RPMI8226 (cell line): ENCODE data around the gene HDDC3.

Experiments used
- DNase-seq: peaks from one replicate; pipeline ENCODE4 v3.0.0-alpha.2; 2015

HDDC3 gene

DNA sequence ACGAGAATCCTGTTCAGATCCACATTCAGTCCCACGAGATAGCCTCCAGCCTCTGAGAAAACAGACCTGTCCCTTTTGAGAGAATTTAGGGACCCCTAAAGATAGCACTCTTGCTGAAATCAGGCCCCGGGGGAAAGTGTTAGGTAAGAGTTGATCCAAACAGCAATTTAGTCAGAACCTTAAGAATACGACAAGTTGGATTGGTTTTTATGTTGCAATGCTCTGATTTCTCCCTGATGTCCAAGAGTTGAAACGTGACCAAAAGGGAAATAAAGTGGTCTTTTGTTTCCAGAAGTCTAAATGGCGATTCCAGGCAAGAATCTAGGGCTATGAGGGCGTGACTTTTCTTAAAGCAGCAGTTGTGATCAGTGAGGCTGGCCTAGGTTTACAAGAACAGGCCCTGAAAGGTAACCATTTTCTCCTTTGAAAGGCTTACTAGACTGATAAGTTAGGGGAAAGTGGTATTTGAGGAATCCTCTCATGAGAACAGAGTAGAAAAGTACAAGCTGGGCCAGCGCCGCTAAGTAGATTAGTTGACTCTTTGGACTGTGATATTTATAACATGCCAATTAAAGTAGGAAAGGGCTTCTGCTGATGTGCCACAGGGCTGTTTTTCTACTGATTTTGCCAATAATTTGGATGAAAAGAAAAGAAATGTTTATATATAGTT is 24.4 kb downstream of the HDDC3 start:
- DNase-seq = no peak

DNA sequence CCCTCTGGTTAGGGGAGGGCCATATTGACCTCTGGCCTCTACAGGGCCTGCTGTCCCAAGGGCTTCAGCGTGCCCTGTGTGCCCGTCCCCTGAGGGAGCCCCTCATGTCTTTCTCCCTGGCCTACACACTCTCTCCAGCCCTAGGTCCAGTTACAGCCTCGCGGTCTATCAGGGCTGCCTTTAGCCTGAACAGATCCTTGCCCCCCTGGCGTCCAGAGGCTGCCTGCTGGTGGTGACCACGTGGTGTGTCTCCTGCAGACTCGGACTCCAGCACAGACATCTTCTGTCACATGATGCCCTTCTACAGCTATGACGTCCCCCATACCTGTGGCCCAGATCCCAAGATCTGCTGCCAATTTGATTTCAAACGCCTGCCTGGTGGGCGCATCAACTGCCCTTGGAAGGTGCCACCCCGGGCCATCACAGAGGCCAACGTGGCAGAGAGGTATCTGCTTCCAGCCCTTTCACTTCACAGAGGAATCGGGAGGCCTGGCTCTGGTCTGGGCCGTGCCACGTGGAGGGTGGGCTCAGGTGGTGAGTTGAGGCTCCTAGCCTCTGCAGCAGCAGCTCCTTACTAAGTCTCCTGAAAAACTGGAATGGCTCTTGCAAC is 25.2 kb downstream of the HDDC3 start:
- no peak for DNase-seq

DNA sequence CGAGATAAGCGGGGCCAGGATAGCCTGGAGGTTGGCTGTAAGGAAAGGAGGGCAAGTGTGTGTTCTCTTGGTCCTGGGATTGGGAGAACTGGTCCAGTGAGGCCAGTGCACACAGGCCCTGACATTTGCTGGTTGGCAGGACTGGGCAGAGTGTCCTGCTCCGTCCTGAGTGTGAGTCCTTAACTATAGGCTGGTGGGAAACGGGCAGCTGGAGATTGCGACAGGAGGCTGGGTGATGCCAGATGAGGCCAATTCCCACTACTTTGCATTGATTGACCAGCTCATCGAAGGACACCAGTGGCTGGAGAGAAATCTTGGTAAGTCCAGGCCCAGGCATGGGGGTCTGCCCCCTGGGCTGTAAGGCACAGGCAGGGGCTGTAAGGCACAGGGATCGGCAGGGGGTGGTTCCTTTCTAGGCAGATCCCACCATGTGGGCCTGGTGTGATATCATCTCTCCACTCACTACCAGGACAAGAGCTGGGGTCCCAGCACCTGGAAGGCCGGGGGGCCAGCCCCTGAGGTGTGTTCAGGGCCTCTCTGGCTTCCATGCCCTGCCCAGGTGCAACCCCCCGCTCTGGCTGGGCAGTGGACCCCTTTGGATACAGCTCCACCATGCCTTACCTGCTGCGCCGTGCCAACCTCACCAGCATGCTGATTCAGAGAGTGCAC is 26.0 kb downstream of the HDDC3 start:
- no peak for DNase-seq

DNA sequence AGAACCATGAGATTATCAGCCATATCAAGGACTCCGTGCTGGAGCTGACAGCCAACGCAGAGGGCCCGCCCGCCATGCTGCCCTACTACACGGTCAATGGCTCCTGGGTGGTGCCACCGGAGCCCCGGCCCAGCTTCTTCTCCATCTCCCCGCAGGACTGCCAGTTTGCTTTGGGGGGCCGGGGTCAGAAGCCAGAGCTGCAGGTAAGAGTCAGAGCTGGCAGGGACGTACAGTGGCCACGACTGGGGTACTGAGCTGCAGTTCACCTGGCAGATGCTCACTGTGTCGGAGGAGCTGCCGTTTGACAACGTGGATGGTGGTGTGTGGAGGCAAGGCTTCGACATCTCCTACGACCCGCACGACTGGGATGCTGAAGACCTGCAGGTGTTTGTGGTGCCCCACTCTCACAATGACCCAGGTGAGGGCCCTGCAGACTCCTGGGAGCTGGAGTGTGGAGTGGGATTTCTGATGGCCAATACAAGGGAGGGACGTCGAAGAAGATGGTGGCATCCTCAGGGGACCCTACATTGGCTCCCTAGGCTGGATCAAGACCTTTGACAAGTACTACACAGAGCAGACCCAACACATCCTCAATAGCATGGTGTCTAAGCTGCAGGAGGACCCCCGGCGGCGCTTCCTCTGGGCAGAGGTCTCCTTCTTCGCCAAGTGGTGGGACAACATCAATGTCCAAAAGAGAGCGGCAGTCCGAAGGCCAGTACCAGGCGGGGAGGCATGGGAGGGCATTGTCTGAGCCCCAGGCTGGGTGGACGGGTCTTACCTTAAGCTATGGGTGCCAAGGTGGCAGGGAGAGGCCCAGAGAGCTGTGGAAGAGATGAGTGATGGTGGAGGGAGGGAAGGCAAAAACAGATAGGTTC is 26.8 kb downstream of the HDDC3 start:
- DNase-seq = no peak

DNA sequence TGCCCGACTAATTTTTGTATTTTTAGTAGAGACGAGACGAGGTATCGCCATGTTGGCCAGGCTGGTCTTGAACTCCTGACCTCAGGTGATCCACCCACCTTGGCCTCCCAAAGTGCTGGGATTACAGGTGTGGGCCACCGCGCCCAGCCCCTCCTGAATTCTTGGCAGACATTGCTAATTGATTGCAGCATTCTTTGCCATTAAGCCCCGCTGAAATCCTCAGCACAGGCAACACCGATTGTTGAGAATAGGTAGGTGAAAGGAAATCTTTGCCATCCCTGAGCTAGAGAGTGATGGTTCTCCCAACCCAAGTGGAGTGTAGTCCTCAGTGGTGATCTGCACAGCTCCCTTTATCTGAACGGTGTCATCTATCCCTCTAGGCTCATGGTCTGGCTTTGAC is 27.6 kb downstream of the HDDC3 start:
- no peak for DNase-seq

DNA sequence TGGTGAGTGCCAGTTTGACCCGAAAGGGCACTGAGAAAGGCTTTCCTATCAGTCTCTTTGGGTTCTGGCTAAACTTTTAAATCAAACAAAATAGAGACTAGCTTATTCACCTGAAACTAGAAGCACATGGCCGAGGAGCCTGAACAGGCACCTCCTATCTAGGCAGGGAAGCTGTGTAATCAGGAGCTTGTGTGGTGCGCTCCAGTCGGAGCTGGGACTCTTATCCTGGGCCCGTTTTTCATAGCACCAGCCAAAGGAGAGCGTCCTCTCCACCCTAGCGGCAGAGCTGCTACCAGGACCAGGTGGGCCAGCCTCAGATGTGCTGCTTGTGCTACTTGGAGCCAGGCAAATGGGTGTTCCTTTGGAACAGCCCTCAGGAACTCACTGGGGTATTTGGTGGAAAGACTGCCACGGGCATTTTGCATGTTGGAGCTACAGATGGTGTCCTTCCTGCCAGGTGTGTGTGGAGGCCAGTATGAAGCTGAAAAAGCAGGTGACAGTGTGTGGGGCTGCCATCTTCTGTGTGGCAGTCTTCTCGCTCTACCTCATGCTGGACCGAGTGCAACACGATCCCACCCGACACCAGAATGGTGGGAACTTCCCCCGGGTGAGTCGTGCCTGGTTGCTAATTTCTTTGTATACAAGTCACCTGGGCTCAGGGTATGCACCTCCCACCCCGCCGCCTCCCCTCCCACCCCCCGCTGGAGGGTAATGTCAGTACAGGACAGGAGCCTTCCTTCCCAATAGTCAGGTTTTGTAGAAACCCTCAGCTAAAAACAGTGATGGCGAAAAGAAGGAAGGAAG is 28.4 kb downstream of the HDDC3 start:
- DNase-seq = peak; percentile 75

DNA sequence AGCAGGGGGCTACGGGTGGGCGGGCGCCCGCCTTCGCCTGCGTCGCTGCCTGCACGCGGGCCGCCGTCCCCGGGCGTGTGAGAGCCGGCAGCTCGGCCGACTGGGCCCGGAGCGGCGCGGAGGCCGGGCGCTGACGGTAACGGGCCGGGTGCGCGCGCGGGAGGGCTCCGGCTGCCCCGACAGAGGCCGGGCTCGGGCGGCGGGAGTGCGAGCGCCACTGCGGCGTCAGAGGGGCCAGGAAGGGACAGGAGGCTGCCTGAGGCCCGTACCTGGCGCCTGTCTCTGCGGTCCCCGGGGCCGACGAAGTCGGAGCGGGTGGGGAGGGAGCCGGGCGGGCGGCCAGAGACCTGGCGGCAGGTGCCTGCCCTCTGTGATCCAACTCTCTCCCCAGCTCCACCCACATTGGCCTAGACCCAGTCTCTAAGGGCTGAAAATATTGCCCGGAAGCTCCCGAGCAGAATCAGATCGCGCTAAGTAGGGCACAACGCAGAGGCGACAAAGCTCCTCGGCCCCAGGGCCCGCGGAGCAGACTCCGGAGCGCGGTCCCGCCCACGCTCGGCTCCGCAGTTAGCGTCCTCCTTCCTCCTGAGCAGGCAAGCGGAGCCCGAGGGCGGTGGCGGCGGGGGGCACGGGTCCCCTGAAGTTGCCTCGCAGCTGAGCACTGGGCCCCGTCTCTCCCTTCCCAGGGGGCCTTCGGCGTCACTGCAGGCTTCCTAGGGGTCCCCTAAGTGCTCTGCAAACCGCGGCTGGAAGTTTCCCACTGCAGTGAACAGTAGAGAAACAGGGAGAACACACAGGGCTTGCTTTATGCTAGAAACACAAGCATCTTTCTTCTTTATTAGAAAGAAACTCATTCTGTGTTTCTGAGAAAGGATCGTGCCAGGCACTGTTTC is 29.3 kb downstream of the HDDC3 start, which contains the start of gene MAN2A2:
Gene MAN2A2, plus strand, starts transcription at position 463 of the 893 bp plus-strand sequence. CDS start 906 bp downstream, outside the sequence.
- peak; percentile 96 for DNase-seq

DNA sequence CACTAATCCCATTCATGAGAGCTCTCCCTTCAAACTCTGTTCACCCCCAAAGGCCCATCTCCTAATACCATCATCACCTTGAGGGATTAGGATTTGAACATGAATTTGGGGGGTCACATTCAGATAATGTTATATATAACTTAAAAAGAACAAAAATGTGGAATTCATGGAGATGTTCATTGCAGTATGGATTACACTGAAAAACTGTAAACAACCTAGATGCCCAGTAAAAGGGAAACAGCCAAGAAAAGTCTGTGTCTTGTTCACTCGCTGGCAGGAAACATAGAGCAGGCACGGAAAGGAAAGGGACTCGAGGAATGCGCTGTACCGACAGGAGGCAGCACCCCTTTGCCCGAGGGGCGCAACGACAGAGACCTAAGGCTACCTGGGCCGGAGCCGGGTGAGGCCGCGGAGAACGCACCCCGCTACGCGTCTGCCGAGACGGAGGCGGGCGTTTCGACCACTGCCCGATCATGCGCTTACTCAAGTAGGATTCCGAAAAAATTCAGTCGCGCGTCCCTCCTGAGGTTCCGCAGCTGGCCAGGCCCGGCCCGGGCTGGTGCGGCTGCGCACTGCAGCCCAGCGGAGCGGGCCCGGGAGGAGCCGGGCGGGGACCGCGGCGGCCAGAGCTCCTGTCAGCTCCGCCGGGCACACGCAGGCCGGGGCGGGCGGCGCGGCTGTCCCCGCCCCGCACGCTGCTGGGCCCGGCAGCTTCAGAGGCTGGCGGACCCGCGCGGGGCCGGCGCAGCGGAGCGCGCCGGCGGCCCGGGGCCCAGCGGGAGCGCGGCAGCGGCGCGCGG is 30.1 kb downstream of the HDDC3 start:
- DNase-seq = peak; percentile 90

DNA sequence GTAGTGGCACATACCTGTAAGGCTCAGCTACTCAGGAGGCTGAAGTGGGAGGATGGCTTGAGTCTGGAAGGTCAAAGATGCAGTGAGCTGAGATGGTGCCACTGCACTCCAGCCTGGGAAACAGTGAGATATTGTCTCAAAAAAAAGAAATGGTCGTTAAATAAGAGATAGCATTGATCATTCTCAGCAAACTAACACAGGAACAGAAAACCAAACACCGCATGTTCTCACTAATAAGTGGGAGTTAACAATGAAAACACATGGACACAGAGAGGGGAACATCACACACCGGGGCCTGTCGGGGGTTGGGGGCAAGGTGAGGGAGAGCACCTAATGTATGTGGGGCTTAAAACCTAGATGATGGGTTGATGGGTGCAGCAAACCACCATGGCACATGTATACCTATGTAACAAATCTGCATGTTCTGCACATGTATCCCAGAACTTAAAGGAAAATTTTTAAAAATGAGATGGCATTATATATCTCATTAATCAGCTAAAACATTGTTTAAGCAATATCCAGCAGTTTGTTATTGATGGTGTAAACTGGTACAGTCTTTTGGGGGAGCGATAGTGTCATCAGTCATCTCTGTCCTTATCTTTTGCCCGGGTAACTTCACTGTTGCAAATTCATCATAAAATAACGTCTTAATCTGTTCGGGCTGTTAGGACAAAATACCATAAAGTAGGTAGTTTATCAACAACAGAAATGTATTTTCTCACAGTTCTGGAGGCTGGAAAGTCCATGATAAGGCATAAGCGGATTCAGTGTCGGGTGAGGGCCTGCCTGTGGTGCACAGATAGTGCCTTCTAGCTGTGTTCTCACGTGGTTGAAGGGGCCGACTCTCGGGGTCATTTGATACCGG is 30.9 kb downstream of the HDDC3 start:
- no peak for DNase-seq

DNA sequence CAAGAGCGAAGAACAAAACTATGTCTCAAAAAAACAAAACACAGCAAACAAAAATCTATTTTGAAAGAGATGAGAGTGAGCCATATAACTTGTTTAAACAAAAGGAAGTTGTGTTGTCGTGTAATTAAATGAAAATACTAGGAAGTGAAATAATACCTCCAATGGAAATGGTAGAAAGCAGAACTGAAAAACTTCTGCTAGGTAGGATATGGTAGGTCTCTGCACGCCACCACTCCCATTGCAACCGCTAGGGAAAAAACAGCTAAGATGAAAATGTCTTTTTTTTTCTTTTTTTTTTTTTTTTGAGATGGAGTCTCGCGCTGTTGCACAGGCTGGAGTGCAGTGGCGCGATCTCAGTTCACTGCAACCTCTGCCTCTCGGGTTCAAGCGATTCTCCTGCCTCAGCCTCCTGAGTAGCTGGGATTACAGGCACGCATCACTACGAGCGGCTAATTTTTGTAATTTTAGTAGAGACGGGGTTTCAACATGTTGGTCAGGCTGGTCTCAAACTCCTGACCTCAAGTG is 35.2 kb downstream of the HDDC3 start:
- DNase-seq = peak; percentile 86

DNA sequence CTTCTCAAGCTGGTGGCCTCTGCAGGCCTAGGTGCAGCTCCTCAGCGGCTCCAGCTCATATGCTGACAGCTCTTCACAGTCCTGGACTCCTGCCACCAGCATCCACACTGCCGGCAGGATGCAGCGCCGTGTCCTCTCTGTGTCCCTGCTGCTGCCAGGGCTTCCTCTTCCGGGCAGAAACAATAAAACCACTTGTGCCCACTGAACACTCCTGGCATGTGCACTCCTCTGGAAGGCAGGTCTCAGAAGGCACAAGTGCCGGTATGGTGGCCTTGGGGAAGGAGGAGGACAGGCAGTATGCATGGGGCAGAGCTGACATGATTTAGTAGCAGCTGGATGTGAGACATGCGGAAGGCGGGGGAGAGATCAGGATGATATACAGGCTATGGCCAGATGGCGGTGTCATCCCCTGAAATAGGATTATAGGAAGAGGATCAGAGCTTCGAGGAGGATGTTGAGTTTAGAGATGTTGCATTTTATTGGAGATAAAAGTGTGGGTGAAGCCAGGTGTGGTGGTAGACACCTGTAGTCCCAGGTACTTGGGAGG is 36.7 kb downstream of the HDDC3 start:
- peak; percentile 38 for DNase-seq

DNA sequence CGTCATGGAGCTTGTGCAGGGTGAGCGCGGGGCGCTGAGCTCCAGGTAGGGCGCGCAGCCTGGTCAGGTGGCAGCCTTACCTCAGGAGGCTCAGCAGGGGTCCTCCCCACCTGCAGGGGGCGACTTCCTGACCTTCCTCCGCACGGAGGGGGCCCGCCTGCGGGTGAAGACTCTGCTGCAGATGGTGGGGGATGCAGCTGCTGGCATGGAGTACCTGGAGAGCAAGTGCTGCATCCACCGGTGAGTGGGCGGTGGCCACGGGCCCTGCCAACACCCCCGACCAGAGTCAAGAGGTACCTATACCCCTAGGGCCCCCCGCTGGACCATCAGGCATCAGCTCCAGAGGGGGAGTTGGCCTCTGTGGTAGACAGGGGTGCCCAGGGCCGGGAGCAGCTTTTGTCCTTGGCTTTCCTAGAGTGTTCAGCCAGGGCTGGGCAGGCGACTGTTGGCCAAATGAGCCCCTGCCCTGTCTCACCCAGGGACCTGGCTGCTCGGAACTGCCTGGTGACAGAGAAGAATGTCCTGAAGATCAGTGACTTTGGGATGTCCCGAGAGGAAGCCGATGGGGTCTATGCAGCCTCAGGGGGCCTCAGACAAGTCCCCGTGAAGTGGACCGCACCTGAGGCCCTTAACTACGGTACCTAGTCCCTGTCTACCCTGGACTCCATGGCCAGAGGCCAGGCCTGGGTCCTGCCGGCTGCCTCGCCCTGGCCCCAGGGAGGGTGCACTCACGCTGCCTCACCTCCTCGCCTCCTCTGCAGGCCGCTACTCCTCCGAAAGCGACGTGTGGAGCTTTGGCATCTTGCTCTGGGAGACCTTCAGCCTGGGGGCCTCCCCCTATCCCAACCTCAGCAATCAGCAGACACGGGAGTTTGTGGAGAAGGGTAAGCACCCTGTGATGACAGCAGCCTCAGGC is 38.9 kb downstream of the HDDC3 start:
- DNase-seq = no peak

DNA sequence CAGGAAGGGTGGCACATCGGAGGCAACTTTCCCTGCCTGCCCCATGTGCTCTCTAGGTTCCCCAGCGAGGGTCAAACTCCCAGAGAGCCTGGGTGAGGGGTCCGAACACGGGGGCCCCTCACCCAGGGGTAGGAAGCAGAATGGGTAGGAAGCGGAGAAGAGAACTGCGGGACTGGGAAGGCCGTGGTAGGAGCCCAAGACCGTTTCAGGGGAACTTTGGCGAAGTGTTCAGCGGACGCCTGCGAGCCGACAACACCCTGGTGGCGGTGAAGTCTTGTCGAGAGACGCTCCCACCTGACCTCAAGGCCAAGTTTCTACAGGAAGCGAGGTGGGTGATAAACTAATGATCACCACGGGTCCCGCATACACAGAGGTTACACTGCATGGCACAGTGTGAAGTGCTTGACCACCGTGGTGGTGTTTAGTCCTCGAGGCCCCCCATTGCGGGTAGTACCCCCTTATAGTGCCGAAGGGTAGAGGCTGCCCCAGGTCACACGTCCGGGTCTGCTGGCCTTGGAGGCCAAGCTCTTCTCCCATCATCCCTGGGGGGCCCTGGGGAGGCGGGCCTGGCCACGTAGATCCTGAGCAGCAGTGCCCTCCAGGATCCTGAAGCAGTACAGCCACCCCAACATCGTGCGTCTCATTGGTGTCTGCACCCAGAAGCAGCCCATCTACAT is 39.7 kb downstream of the HDDC3 start:
- DNase-seq = no peak

DNA sequence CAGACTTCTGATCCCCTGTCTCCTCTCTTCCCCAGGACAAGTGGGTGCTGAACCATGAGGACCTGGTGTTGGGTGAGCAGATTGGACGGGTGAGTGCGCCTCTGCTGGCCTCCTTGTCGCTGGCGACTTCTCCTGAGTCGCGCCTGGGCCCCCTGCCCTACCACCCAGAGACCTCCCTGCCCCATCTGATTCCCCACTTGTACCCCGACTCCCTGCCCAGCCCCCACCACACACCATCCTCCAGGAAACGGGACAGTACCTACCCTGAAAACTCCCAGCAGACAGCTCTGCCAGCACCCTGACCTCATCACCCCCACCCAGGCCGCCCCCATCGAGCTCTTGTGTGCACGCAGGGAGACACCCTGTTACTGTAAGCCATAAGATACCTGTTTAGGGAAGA is 40.3 kb downstream of the HDDC3 start:
- DNase-seq = no peak

DNA sequence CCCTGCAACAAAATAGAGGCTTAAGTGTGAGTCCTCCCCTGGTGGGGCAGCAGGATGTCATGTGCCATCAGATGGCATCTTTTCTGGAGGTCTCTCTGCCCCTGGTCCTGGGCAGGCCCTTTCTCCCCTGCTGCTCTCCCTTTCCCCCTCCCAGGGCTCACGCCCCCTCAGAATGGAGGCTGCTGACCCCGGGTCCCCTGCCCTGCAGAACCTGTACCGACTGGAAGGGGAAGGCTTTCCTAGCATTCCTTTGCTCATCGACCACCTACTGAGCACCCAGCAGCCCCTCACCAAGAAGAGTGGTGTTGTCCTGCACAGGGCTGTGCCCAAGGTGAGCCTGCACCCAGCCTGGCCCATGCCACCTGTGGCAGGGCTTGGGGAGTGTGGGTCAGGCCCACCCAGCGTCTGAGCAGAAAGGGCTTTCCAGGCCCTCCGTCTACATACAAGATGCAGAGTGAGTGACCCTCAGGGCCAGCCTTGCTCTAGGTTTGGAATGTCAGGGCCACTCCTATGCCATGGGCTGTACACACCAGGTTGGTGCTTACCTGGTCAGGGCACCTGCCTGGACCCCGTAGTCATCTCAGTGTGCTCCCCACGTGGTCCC is 40.9 kb downstream of the HDDC3 start:
- DNase-seq = no peak

DNA sequence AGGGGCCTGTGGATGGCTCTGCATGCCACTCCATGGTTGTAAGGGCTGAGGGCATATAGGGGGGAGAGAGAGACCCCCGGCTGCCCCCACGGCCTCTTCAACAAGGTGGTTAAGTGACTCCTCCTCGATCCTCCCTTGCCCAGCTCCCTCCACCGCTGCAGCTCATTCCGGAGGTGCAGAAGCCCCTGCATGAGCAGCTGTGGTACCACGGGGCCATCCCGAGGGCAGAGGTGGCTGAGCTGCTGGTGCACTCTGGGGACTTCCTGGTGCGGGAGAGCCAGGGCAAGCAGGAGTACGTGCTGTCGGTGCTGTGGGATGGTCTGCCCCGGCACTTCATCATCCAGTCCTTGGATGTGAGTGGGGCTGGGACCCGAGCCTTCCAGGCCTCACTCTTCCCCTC is 41.5 kb downstream of the HDDC3 start:
- DNase-seq = no peak
